HG03457 (cell line): ENCODE data around the gene ZNF497.
A peak's percentile ranks its signal among the peaks of the same experiment; 100 is the strongest.
"Not testable (repeated sequence)": the region's sequence is repeated elsewhere in the genome, so short reads cannot be mapped to it uniquely, and the experiment has no call there.

ENCODE experiments used
- ATAC-seq: cut with Tn5 transposase; IDR thresholded peaks from one replicate; pipeline ENCODE4 v1.9.1; 2021; ENCODE audit warnings: moderate number of reproducible peaks; ENCODE audit not compliant: unreplicated experiment

ZNF497 gene

DNA sequence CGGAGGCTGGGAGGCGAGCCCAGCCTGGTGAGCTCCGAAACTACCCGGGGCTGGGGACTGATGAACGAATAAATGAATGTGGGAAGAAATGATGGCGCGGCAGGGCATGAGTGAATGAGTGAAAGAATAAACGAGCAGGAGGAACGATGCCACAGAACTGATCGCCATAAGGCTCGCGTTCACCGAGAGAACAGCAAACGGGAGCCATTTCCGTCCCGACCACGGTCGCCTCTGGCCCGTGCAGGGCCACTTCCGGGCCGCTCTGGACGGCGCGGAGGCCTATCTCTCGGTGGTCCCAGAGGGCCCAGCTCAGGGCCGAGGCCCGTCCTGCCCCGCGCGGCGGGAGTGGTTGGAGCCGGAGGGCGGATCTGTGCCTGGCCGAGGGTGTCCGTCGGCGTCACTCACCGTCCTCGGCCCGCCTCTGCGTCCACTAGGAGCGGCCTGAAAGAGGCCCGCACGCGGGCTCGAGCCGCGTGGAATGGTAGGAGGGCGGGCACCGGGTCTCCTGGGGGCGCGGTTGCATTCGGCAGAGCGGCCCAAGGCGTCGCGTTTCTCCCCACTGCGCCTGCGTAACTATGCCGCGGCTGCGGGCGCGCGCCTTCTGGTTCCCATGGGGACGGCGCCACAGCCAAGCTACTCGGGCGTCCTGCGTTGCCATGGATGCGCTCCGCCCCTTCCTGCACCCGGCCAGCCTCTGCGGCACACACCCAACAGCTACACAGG, at the start of gene ZNF497:
Gene ZNF497 (minus strand): TSS at position 480 of the 723 bp plus-strand sequence. CDS start 5,116 bp downstream, outside the sequence.
- peak; percentile 81 for ATAC-seq

DNA sequence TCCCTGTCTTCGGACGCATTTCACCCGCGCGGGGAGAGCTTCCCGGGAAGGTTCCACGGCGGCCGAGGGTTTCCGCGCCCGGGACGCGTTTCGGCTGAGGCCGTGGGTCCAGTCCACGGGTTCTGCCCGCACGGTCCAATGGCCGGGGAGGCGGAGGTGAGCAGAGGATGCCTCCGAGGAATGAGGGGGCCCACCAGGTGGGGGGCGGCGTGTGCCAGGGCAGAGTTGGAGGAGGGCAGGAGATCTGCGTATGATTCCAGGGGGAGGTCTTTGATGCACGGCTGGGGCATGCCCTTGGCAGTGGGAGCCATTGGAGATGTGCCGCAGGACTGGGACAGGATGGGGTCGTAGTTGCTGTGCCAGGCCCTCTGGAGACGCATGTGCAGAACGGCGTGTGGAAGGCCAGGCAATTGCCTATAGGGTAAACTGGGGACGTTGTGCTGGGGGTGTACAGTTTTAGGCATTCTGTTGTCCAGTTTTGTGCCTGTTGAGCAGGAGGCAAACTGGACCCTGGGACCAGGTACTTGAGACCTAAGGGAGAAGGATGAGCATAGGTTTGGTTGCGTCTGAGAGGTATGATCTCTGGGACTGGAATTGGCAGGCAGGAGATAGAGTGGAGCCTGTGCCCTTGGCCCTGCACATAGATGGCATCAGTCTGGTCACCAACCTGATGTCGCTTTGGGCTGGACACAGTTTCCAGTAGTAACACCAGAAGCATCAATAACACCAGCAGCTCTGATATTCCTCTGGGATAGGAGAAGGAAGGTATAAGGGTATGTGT, 46.6 kb upstream of the ZNF497 start:
- no peak for ATAC-seq

DNA sequence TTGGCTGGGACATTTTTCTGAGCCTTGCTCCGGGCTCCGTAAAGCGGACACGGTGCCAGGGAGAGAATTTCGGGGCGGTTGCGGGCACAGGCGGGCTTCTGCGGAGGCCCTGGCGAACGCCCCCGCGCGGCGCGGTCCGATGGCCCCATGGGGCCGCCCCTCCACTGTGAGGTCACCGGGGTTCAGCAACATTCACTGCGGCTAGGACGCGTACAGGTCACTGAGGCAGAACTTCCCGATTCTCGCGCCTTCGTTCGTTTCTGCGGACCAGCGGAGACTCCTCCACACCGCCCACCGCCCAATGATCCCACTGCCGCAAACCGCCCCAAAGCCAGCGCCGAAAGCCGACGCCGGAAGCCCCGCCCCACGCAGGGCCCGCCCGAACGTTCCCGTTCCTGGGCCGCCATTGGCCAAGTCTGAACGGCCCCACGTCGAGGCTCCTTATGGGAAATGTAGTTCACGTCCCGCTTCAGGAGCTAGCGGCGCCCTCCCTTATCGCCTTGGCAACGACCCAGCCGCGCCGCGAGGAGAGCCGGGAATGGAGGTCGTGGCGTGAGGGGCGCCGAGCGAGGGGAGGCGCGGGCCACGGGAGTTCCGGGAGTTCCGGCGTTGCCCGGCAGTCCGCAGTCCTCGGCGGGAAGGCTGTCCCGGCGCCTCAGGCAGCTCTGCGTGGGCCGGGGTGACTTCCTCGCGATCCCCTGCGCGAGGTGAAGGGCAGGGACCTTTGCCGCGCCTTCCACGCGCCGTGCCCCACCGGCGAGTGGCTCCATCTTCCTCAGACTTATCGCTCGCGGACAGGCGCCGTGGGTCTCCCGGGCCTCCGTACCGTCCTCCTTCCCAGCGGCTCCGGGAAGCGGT, 45.8 kb upstream of the ZNF497 start, which contains the start of gene ZNF584:
Gene ZNF584 (plus strand): TSS at position 498 of the 858 bp plus-strand sequence. CDS start 499 bp downstream, outside the sequence.
- ATAC-seq, result peak; percentile 90

DNA sequence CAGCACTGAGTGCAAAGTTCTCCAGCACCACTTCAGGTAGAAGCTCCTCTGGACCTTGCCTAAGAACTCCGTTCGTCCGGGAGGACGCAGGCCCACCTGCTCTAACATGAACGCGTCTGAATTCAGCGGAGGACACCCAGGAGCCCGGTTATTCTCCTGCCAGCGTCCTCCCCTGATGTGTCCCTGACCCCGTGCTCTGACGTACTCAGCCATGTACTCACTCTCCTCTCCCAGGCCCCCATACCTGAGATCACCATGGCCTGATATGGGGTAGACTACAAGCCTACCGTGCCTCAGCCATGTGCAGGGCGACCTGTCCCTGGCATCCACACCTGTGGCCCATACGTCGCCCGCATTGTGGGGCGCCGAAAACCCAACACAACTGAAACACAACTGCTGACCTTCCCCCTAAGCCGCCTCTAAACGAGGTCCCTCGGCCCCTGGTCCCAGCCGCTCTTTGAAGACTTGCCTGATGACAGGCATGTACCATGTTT, 45.2 kb upstream of the ZNF497 start:
- ATAC-seq, result no peak

DNA sequence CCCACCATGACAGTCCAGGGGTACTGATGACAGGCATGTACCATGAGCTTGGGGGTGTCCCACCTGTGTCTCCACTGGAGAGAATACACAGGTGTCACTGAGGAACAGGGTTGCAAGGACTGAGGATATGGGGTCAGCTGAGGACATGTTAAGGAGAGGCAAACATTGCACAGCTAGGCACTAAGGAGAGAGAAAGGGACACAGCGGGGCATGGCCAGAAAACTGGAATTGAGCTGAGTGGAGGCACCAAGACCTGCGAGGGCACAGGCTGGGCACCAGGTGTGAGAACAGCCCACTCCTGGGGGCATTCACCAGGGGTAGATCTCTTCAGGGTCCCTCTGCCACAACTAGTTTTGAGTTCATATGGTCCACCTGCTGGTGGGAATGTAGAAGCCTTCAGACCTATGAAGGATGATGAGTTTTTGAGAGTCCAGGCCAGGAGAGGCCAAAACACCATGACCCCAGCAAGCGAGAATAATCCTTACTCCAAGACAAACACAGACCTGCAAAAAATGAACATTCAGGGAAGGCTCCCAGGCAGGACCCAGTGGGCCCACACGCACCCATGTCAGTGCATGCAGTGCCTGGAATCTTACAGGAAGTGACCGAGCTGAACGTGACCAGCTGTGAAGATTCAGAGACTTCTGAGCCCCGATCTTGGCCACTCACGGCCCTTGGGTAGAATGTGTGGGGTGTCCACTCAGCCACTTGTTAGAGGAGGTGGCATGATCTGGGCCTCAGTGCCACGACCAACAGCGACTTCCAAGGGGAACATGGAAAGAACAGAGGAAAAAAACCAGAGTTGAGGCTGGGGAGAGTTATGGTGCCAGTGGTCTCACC, 44.5 kb upstream of the ZNF497 start:
- ATAC-seq, result no peak

DNA sequence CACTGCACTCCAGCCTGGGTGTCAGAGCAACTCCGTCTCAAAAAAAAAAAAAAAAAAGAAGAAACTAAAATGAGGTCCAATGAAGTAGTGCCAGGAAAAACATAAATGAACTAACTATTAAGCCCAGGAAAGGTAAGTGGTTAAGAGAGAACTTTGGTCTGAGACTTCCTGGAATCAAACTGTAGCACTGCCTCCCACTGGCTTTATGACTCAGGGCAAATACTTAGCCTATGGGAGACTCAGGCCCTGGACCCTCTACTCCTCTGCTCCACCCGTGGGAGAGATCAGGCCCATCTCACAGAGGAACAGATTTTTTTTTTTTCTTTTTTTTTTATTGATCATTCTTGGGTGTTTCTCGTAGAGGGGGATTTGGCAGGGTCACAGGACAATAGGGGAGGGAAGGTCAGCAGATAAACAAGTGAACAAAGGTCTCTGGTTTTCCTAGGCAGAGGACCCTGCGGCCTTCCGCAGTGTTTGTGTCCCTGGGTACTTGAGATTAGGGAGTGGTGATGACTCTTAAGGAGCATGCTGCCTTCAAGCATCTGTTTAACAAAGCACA, 41.4 kb upstream of the ZNF497 start:
- not testable (repeated sequence) for ATAC-seq

DNA sequence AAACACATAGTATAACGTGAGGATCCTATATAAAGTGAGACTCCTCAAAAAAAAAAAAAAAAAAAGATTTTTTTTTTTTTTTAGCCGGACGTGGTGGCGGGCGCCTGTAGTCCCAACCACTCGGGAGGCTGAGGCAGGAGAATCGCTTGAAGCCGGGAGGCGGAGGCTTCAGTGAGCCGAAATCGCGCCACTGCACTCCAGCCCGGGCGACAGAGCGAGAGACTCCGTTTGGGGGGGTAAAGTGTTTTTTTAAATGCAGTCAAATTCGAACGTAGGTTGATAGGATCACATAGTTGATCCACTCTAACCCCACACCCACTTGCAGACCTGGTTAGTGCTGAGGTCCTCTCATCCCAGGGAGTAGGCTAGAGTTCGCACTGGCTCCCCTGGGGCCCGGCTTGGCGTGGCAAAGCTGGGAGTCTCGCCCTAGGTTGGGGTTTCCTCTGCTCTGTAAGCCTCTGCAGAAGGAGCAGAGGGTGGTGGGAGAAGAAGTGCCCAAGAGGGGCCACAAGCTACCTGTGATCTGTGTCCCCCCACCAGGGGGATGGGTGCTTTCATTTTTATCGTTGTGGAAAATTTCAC, 39.4 kb upstream of the ZNF497 start:
- no peak for ATAC-seq

DNA sequence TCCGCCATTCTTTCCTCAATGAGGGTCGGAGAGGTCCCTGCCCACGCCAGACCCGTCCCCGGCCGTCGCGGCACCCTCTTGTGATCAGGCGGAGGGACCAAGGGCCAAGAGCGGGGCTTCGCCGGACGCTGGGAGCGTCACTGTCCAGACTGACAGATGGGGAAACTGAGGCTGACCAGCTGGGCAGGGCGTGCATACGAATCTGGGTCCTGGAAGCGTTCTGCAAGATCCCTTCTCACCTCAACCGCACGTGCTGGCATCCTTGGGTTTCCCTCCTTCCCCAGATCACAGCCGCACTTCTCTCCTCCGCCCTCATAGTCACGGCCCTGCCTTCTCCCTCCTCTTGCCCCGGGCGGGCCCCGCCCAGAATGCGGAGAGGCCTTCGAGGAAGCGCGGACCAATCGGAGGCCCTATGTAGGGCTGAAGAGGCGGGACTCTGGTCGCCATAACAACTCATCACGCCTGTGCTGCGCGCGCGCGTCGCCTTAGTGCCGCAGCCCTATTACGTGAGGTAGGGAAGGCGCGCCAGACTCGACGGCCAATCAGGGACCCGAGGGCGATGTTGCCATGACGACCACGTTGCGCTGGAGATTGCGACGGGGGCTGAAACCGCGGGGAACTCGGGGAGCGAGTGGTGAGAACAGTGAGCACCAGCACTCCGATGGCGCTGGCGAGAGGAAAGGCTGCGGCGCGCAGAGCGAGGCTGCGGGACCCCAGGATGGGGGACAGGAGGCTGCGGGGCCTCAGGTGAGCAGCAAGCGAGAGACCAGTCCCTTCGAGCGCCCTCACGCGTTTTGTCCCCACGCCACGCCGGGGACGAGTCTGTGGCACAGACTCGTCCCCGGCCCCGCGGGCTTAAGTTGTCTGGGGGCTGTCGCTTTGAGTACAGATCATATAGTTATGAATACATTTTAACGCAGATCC, 38.6 kb upstream of the ZNF497 start:
- peak; percentile 93 for ATAC-seq

DNA sequence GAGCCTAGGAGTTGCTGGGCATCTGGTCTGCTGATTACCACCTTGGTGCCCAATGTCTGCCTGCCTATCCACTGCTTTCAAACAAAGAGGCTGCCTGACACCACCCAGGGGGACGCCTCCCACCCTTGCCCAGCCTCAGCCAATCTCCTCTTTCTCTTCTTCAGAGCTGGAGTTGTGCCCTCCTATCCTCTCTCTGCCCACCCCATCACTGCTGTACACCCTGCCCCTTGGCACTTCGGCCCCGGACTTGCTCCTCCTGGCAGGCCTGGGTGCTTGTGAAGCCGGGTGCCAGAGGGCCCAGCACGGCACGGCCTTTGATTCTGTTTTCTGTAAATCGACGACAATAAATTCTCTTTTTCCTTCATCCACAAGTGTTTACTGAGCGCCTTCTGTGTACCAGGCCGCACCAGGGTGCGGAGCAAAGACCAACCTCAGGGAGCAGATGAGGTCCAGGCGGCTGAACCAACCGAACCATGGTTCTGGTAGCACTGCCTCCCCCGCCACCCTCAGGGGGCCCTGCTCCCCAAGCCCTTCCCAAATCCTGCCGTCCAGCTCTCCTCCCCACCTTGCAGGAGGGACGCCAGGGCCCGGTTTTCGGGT, 37.9 kb upstream of the ZNF497 start:
- ATAC-seq, result no peak

DNA sequence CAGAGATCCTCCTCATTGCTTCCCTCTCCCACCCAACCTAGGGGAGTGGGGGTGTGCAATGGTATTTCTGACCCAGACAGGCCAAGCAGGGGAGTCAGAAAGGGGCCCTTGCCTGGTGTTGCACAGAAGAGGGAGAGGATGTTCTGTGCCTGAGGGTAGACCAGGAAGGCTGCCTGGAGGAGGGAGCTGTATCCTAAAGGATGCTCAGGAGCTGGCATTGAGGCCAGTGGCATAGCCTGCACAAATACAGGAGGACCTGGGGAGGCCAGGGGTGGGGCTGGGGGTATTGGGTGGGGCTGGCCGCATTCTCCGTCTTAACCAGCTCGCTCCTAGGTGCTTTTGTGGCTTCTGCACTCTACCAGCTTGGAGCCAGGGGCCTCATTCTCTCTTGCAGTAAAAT, 37.4 kb upstream of the ZNF497 start:
- no peak for ATAC-seq

DNA sequence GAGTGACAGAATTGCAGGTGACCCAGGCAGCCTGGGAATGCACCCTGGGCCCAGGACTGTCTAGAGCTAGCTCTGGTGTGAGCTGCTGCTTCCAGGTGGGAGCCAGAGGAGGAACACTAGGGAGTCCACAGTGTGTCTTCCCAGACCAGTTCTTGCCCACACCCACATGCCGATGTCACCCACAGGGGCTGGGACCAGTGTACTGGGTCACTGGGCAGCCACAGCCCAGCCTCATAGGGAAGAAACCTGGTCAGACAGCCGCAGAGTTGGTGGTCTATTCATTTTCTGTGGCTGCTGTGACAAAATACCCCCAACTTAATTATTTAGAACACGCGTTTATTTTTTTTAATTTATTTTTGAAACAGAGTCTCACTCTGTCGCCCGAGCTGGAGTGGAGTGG, 36.0 kb upstream of the ZNF497 start:
- ATAC-seq, result no peak

DNA sequence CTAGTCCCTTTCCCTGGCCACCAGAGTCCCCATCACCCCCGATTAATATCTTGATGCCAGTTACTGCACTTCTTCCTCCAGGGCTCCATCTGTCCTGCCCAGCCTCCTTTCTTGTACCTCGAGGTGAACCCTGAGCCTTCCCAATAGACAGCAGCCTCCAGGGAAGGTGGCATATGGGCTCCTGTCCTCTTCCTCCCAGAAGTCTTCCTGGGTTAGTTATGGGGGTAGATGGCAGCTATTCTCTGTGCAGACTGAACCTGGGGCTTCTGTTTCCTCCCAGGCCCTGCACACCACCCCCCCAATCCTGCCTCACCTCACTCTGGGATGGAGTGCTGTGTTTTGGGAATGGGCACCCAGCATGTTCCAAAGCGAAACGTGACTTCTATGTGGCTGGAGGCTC, 35.5 kb upstream of the ZNF497 start:
- no peak for ATAC-seq

DNA sequence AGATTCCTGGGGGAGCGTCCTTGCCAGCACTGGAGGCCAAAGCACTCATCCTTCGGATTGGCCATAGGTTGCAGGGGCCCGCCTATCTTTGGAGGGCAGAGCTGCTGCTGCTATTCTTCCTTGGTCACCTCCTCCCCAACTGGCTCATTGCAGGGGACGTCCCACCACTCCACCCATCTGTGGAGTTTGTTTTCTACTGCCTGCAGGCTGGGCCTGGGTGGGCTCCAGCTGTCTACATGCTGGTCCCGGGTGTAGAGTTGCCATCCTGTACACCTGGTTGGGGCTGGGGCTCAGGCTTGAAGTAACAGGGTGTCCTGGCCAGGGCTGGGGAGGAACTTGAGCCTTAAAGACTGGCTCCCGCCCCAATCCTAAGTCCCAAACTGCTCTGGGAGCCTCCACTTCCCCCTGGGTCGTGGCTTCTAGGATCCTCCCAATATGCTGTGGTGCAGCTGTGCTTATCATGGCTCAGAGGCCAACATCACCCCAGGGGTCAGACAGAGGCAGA, 35.0 kb upstream of the ZNF497 start:
- ATAC-seq, result no peak

DNA sequence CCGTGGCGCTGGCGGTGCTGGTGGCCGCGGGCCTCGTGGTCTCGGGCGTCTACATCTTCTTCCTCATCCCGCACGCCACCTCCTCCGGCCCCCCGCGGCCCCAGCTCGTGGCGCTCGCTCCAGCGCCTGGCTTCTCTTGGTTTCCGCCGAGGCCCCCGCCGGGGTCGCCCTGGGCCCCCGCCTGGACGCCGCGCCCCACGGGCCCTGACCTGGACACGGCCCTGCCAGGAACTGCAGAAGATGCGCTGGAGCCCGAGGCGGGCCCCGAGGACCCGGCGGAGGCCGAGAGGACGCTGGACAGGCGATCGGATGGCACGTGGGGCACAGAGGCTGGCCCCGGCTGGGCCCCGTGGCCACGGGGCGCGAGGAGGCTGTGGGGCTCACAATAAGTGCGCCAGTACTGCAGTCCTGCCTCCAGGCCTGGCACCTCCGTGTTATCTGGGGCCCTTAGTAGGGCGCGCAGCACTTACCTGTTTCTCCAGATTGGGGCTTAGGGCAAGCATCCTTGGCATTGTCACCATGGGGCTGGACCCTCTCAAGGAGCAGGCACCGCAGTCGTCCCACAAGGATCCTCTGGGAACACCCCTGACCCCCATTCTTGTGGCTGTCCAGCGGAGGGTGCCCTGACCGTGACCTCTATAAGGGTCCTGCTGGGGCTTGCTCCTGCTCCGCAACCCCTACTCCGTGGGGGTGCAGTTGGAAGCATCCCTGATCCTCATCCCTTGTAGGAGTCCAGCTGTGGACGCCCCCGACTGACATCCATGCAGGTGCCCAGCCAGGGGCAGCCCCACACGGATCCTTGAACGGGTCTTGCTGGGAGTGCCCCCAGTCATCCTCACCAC, 34.4 kb upstream of the ZNF497 start:
- no peak for ATAC-seq

DNA sequence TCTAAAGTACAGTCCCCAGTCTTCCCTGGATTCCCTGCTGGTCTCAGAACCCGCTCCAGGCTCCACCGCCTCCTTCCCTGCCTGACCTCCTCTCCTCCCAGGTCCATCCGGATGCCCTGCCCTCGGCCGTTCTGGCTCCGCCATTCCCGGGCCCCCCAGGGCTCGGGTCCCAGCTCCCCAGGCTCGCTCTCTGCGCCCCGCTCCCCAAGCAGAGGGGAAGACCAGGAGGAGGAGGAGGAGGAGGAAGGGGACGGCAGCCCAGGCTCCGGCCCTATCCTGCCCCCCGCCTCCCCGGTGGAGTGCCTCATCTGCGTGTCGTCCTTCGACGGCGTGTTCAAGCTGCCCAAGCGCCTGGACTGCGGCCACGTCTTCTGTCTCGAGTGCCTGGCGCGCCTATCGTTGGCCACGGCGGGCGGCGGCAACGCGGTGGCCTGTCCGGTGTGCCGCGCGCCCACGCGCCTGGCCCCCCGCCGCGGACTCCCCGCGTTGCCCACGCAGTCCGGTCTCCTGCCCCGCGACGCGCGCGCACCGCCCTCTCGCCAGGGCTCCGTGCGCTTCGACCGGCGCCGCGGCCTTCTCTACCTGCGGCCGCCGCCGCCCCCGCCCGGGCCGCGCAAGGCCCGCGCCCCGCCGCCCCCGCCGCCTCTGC, 33.6 kb upstream of the ZNF497 start:
- no peak for ATAC-seq

DNA sequence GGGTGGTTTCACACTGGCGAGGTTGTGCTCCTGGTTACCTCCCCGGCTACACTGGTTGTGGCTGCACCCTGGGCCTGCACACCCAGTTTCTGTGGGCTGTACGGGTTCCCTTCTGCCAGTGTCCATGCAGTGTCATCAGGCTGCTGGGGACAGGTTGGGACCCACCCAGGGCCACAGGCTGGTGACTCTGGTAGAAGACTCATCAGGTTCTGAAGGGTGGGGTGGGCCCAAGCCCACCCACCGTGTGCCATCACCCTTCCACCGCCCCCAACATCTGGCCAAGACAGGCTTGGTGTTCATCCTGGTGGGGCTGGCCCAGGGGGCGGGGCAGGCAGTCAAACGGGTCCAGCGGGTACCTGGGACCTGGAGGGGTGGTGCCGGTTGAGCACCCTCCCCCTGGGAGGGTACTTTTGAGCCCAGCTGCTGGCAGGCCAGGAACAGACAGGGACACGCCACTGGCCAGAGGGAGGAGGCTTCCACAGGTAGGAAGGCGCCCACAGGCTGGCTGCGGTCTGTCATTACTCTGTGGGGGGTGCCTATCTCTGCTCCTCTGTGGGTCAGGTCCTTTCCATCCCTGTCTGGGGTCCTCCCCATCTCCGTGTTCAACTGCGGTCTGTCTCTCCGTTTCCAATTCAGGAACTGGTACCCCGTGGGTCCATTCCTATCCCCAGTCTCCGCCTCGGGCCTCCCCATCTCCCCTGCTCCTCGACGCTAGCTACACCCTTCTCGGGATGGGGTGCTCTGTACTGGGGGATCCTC, 32.8 kb upstream of the ZNF497 start, which contains the start of gene RNF225:
Gene RNF225 (plus strand): TSS at position 437 of the 759 bp plus-strand sequence. CDS start 434 bp downstream, outside the sequence.
- ATAC-seq, result no peak
